NCI-H1417 treated with DMSO at 0.1 percent for 48 hours (cell line): ENCODE data around the gene CYP4V2.
"Not testable (repeated sequence)": the region's sequence is repeated elsewhere in the genome, so short reads cannot be mapped to it uniquely, and the experiment has no call there.

Experiments used
- DNase-seq: peaks from one replicate; lab custom pipeline; 2025; lab: John Stamatoyannopoulos, UW

Gene CYP4V2

GRCh38 chr4:186234367-186234766, 43.0 kb downstream of the CYP4V2 start:
- no peak for DNase-seq

DNA sequence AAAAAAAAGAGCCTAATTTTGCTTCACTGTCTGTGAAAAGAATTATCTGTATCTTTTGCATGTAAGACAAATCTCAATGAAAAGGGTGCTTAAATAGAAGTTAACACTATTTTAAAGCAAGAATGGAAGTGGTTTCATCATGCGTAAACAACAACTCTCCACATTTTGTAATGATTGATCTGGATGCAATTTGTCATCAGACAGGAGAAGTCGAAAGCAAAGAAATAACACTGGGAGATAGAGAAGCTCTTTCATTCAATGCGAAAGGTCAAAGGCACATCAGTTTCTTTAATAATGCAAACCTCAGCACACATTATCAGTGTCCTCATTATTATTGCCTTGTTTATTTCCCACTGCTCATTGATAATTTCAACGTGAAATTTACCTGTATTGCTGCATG, 44.8 kb downstream of the CYP4V2 start:
- DNase-seq: no peak

- no peak for DNase-seq
Measured at GRCh38 chr4:186240452-186240847, 49.1 kb downstream of the CYP4V2 start.

DNA sequence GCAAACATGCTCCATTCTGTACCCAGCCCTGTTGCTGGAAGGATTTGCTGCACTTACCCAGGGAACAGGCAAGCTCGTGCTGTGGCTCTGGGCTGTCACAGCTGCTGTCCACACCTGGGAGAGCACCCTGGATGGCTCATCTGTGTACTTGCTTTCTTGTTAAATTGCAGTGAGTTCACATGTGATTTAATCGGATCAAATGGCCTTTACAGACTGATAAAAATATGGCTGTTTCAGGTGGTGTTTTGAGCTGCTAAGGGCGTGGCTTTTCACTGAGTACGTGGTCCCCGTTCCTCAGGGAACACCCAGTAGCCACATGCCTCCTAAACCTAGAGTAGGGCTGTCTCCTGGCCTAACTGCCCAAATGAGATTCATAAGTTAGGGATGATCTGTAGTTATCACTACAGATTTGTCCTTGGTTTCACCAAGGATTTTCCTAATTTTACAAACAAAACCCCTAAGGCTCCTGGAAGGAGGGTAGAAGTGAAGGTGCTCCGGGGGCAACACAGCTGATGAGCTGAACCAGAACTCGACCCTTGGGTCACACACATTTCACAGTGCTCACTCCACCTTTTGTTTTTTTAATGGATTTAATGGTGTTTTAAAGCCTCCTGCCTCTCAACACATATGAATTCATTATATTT, 49.6 kb downstream of the CYP4V2 start:
- no peak for DNase-seq

GRCh38 chr4:186241616-186242015, 50.2 kb downstream of the CYP4V2 start:
- no peak for DNase-seq

GRCh38 chr4:186242031-186242430, 50.7 kb downstream of the CYP4V2 start:
- DNase-seq: not testable (repeated sequence)

DNA sequence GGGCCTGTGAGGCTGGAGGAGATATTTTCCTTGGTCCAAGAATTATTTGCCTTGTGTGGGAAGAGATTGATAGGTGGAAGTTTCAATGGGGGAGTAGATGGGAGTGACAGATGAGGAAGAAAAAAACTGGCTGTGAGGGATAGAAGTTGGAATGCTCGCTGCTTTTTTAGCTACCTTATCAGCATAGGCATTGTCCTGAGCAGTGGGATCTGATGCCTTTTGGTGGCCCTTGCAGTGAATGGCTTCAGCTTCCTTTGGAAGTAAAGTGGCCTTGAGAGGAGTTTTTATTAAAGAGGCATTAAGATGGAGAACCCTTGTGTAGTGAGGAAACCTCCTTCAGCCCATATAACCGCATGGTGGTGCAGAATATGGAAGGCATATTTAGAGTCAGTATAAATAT, 52.0 kb downstream of the CYP4V2 start:
- no peak for DNase-seq

DNA sequence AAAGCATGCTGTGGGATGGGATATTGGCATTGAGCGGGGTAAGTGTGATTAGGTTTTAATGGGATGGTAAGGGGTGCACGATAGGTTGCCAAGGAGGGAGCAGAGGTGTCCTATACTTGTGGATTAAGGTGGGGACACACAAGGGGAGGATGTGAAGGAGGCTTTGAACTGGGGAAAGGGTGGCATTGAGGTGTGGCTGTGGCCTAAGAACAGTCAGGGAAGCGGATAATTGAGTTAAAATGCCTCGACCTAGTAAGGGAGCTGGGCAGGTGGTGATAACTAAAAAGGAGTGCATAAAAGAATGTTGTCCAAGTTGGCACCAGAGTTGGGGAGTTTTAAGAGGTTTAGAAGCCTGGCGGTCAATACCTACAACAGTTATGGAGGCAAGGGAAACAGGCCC, 53.5 kb downstream of the CYP4V2 start:
- DNase-seq: no peak

DNA sequence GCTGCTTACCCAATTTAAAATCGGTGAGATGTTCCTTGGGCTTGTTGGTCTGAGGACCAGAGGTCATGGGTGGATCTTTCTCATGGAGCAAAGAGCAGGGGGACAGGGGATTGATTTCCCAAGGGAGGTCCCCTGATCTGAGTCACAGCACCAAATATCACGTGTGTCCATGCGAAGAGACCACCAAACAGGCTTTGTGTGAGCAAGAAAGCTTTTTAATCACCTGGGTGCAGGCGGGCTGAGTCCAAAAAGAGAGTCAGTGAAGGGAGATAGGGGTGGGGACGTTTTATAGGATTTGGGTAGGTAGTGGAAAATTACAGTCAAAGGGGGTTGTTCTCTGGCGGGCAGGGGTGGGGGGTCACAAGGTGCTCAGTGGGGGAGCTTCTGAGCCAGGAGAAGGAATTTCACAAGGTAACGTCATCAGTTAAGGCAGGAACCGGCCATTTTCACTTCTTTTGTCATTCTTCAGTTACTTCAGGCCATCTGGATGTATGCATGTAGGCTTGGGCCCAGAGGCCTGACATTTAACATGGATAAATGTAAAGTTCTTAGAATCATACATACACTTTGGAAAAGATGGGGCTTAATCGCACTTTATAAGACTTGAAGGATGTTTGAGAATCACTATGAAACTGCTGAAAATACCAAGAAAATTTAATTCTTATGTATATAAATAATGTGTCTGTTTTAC, 55.8 kb downstream of the CYP4V2 start:
- DNase-seq: not testable (repeated sequence)

DNA sequence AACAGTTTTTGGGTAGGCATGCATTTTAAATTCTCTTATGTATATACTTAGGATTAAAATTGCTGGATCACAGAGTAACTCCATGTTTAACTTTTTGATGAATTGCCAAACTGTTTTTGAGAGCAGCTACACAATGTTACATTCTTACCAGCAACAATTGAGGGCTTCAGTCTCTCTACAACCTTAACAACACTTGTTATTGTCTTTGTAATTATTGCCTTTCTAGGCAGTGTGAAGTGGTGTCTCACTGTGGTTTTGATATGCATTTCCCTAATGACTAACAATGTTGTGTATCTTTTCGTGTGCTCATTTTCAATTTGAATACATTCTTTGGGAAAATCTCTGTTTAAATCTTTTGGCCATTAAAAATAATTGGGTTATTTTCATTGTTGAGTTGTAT, 57.3 kb downstream of the CYP4V2 start:
- DNase-seq: no peak

DNA sequence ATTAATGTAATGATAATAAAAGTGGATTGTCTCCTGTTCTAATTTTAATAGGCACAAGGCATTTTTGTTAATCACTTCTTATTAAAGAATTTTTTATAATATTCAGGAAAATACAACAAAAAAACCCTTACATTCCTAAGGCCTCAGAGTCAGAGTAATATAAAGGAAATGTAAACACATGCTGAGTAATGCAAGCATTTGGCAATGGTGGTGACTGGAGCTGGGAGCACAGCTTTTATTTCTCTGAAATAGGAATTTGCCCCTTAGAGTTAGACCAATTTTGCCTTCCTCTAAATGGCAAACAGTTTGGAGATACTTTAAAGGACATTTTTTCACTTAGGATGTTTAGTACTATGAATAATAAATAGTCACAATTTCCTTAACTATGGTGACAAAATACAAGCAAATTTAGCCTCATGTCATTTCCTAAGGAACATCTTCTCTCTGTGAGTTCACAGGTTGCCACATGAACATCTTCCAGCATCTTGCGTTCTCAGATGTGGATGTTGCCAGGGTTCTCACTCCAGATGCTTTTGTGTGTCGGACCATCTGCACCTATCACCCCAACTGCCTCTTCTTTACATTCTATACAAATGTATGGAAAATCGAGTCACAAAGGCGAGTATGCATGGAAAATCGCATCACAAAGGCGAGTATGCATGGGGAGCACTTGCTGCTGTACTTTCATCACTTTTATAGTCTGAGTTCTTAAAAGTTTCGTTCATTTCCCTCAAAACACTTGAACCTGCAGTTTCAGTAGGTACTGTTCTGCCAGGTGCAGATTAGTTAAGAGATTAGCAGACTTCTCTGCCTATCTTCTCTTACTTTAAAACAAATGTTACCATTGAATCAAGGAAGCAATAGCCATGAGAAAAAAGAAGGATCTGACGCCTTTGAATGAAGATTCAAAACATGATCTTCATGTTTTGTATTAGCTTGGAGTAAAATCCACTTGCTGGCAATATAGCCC, 58.7 kb downstream of the CYP4V2 start:
- no peak for DNase-seq

- DNase-seq: no peak
Measured at GRCh38 chr4:186250760-186251159, 59.4 kb downstream of the CYP4V2 start.

DNA sequence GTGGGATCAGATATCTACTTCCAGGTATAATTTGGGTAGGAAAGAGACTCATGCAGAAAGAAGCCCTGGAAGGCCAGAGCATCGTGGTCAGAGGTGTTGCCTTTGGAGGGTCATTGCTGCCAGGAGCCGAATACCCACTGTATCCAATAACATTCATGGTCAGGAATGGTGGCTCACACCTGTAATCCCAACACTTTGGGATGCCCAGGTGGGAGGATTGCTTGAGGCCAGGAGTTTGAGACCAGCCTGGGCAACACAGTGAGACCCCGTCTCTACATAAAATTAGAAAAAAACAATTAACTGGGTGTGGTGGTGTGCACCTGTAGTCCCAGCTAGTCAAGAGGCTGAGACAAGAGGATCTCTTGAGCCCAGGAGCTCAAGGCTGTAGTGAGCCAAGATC, 63.8 kb downstream of the CYP4V2 start:
- DNase-seq: no peak

DNA sequence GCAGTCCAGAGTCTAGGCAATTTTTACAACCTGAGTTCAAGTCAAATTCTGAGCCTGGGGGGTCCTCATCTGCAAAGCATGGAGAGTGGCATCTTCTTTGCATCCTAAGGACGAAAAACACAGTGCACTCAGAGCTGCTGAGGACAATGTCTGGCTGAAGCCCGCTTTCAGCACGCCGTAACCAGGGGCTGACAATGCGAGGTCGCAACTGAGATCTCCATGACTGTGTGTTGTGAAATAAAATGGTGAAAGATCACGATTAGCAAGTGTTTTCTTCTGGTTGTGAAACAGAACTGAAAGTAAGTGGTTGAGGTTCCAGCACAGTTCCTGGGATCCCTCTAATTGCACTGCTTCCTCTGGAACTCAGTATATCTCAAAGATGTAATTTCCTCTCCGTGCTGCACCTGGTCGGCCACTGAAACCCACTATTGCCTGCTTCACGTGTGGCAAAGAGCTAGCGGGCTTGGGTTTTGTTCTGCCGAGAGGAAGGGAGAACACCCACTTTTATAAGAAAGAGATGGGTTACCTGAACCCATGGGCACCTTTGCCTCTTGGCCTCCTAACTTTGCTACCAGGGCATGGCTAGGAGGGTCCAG, 66.9 kb downstream of the CYP4V2 start:
- no peak for DNase-seq

DNA sequence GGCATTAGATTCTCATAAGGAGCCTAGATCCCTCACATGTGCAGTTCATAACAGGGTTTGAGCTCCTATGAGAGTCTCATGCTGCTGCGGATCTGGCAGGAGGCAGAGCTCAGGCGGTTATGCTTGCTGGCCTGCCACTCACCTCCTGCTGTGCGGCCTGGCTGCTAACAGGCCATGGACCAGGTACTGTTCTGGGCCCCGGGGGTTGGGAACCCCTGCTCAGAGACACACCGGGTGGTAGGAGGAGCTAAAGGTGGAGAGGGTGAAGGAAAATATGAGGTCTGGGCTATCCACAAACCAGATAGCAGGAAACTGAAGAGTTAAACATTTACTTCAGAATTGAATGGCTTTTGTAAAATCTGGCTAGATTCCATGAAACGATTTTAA, 68.7 kb downstream of the CYP4V2 start:
- DNase-seq: no peak
